GM23248 (cell line): ENCODE data around the gene HCST. TPM values are rescaled to one million over a fixed set of nuclear protein-coding genes. Genes with fewer than 3 reads are reported as not detected.
A peak's percentile ranks its signal among the peaks of the same experiment; 100 is the strongest.

Experiments
- DNase-seq: peaks from one replicate; pipeline ENCODE4 v3.0.0-alpha.2; 2015
- H2AFZ ChIP-seq: fragments of 200-600 bp; sonication (generic); 2 replicates; pipeline ENCODE4 v1.6.1; 2016; ENCODE audit warnings: antibody characterized with exemption
- H3F3A ChIP-seq: fragments of 200-600 bp; sonication (generic); 2 replicates; pipeline ENCODE4 v1.6.1; 2016; ENCODE audit warnings: mild to moderate bottlenecking, antibody characterized with exemption, mixed run types; ENCODE audit not compliant: insufficient read depth
- H3K27ac ChIP-seq: fragments of 200-600 bp; sonication (generic); 2 replicates; pipeline ENCODE4 v1.5.1; 2016; ENCODE audit warnings: mild to moderate bottlenecking
- H3K27me3 ChIP-seq: fragments of 200-600 bp; sonication (generic); replicated peaks from 2 replicates; pipeline ENCODE4 v1.6.1; 2016; ENCODE audit warnings: mild to moderate bottlenecking; ENCODE audit not compliant: insufficient read depth
- H3K36me3 ChIP-seq: fragments of 200-600 bp; sonication (generic); 2 replicates; pipeline ENCODE4 v1.6.1; 2016; ENCODE audit warnings: low read depth, mild to moderate bottlenecking
- H3K4me1 ChIP-seq: fragments of 200-600 bp; sonication (generic); 2 replicates; pipeline ENCODE4 v1.6.1; 2016; ENCODE audit warnings: mild to moderate bottlenecking; ENCODE audit not compliant: insufficient read depth
- H3K4me2 ChIP-seq: fragments of 200-600 bp; sonication (generic); one replicate; pipeline ENCODE4 v1.6.1; 2016; ENCODE audit warnings: mild to moderate bottlenecking; ENCODE audit not compliant: unreplicated experiment
- H3K4me3 ChIP-seq: fragments of 200-600 bp; sonication (generic); 2 replicates; pipeline ENCODE4 v1.5.1; 2016; ENCODE audit warnings: mild to moderate bottlenecking
- H3K79me2 ChIP-seq: fragments of 200-600 bp; sonication (generic); 2 replicates; pipeline ENCODE4 v1.6.1; 2016; ENCODE audit warnings: mild to moderate bottlenecking; ENCODE audit not compliant: insufficient read depth
- H3K9ac ChIP-seq: fragments of 200-600 bp; sonication (generic); 2 replicates; pipeline ENCODE4 v1.6.1; 2016; ENCODE audit warnings: mild to moderate bottlenecking
- H3K9me2 ChIP-seq: fragments of 200-600 bp; sonication (generic); 2 replicates; pipeline ENCODE4 v1.6.1; 2016; ENCODE audit warnings: mixed run types, mild to moderate bottlenecking, moderate library complexity; ENCODE audit not compliant: insufficient read depth
- H3K9me3 ChIP-seq: fragments of 200-600 bp; sonication (generic); one replicate; pipeline ENCODE4 v1.6.1; 2017; ENCODE audit warnings: low read depth
- H4K20me1 ChIP-seq: fragments of 200-600 bp; sonication (generic); 2 replicates; pipeline ENCODE4 v1.6.0; 2016; ENCODE audit not compliant: insufficient read depth
- EZH2 ChIP-seq: fragments of 200-600 bp; sonication (generic); IDR thresholded peaks from 2 replicates; pipeline ENCODE4 v1.6.1; 2018; ENCODE audit warnings: antibody characterized with exemption, mild to moderate bottlenecking; ENCODE audit not compliant: insufficient read depth, poor library complexity, severe bottlenecking
- EZH2phosphoT487 ChIP-seq: fragments of 200-600 bp; sonication (generic); IDR thresholded peaks from 2 replicates; pipeline ENCODE4 v1.6.1; 2018; ENCODE audit warnings: antibody characterized with exemption, moderate library complexity, mild to moderate bottlenecking, low read depth; ENCODE audit not compliant: insufficient read depth
- WGBS, 2 experiments: methylation state at CpG; one replicate each; pipeline ENCODE4 v1.1.6; 2015 to 2017; ENCODE audit warnings: low lambda C conversion rate in 2 of 2, low coverage in 1 of 2; ENCODE audit errors: missing lambda C conversion rate in 2 of 2; 5-methylcytosine and 5-hydroxymethylcytosine counted together
- in situ Hi-C: fragments of 300-500 bp; cut with MboI; formaldehyde crosslinking; loops from 2 replicates; pipeline ENCODE4 v1.15.0; 2020
- polyA plus RNA-seq: library from polyadenylated mRNA; unstranded; fragments of >200 nt; fragmentation: Nextera tagmentation; extraction: Ambion mirVana; gene quantifications from 2 replicates; pipeline ENCODE4 v1.2.1, GENCODE V29; 2016
- total RNA-seq: library from RNA; depleted of rRNA; stranded (reverse); fragments of >200 nt; shearing (Covaris generic); gene quantifications from 2 replicates; pipeline ENCODE4 v1.2.3, GENCODE V29; 2014

Gene HCST
- total and polyA plus RNA-seq, 2 experiments from 2014 or later = 11.3 TPM; not detected in 1

DNA sequence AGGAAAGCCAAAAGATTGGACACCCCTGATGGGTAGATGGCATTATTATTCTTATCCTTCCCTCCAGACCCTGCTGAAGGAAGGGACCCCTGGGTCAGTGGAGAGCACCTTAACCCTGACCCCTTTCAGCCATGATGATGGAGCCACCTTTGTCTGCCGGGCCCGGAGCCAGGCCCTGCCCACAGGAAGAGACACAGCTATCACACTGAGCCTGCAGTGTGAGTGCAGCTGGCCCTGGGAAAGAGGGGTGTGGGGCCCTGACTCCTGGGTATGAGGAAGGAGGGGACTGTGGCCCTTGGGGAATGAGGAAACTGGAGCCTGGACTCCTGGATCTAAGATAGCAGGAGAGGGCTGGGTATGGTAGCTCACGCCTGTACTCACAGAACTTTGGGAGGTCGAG, 42.9 kb upstream of the HCST start:
- no peaks in the 10 kb centered on the region for H3K9me3 ChIP-seq
- H3K27ac ChIP-seq = no peak overlapping the region
- H4K20me1 ChIP-seq = no peaks in the 10 kb centered on the region
- no peak for TF ChIP-seq EZH2phosphoT487
- TF ChIP-seq EZH2 = no peak
- no peaks in the 10 kb centered on the region for H3F3A ChIP-seq
- 30 to 42% methylated on average over 4 of the region's 4 CpGs for WGBS, 2 experiments
- in situ Hi-C loops = no loop called here
- H3K36me3 ChIP-seq = no peaks in the 10 kb centered on the region
- no peaks in the 10 kb centered on the region for H3K9me2 ChIP-seq
- H3K4me1 ChIP-seq = no peaks in the 10 kb centered on the region
- H2AFZ ChIP-seq = no peak overlapping the region
- H3K27me3 ChIP-seq = peaks cover 64% of the 10 kb centered on the region
- H3K9ac ChIP-seq = no peak overlapping the region
- no peak for DNase-seq
- H3K4me3 ChIP-seq = no peak overlapping the region
- H3K79me2 ChIP-seq = no peaks in the 10 kb centered on the region
- H3K4me2 ChIP-seq = no peak overlapping the region

DNA sequence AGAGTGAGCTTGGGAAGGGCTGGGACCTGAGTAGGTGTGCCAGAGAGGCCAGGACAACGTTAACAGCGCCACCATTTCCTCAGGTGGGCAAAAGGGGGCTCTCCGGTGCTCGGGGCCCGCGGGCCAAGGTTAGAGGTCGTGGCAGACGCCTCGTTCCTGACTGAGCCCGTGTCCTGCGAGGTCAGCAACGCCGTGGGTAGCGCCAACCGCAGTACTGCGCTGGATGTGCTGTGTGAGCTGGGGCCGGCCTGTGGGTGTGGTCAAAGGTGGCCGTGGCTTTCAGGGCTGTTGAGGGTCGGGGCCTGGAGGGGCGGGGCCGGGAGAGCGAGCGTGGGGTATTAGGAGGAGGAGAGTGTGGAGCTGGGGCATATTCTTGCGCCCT, 41.9 kb upstream of the HCST start:
- no peak for DNase-seq
- H3F3A ChIP-seq = no peaks in the 10 kb centered on the region
- 17% methylated on average over 18 to 24 of the region's 24 CpGs for WGBS, 2 experiments
- H3K9me3 ChIP-seq = no peaks in the 10 kb centered on the region
- in situ Hi-C loops = no loop called here
- H3K27ac ChIP-seq = no peak overlapping the region
- H3K9ac ChIP-seq = no peak overlapping the region
- H4K20me1 ChIP-seq = no peaks in the 10 kb centered on the region
- no peak overlapping the region for H3K4me2 ChIP-seq
- no peaks in the 10 kb centered on the region for H3K36me3 ChIP-seq
- H2AFZ ChIP-seq = no peak overlapping the region
- peaks cover 57% of the 10 kb centered on the region for H3K27me3 ChIP-seq
- no peaks in the 10 kb centered on the region for H3K79me2 ChIP-seq
- H3K9me2 ChIP-seq = no peaks in the 10 kb centered on the region
- no peaks in the 10 kb centered on the region for H3K4me1 ChIP-seq
- TF ChIP-seq EZH2 (no peak), EZH2phosphoT487 (no peak)
- no peak overlapping the region for H3K4me3 ChIP-seq

DNA sequence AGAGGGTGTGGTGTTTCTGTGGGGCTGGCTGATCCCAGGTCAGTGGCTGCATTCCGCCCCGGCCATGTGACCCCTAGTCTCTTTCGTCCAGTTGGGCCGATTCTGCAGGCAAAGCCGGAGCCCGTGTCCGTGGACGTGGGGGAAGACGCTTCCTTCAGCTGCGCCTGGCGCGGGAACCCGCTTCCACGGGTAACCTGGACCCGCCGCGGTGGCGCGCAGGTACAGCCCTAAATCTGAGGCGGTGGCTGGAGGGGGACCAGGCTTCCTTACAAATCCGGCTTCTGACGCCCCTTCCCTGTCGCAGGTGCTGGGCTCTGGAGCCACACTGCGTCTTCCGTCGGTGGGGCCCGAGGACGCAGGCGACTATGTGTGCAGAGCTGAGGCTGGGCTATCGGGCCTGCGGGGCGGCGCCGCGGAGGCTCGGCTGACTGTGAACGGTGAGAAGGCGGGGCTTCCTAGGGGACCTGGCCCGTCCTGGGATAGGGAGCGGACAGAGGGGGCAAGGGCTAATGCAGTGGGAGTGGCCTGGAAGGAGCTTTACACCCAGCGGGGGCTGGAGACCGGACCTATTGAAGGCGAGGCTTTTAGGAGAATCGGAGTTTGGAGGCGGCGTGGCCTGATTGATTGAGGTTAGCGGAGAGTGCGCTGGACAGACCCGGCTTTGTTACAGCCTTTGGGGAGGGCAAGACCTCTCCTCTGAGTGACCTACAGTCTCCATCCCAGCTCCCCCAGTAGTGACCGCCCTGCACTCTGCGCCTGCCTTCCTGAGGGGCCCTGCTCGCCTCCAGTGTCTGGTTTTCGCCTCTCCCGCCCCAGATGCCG, 41.3 kb upstream of the HCST start:
- Histone ChIP-seq H2AFZ (no peak overlapping the region), H3K4me1 (no peaks in the 10 kb centered on the region), H3K4me3 (no peak overlapping the region), H3K9me2 (no peaks in the 10 kb centered on the region), H3F3A (no peaks in the 10 kb centered on the region), H3K9ac (no peak overlapping the region), H3K36me3 (no peaks in the 10 kb centered on the region), H4K20me1 (no peaks in the 10 kb centered on the region), H3K79me2 (no peaks in the 10 kb centered on the region), H3K27me3 (peaks cover 52% of the 10 kb centered on the region), H3K4me2 (no peak overlapping the region), H3K9me3 (no peaks in the 10 kb centered on the region), H3K27ac (no peak overlapping the region)
- WGBS, 2 experiments = 14 to 18% methylated on average over 44 to 49 of the region's 55 CpGs
- DNase-seq = no peak
- TF ChIP-seq EZH2phosphoT487 (no peak), EZH2 (peak; percentile 35)
- in situ Hi-C loops = no loop called here

- Histone ChIP-seq H4K20me1 (no peaks in the 10 kb centered on the region), H3K4me1 (no peaks in the 10 kb centered on the region), H3K4me3 (no peak overlapping the region), H3K27me3 (peaks cover 46% of the 10 kb centered on the region), H3K9me3 (no peaks in the 10 kb centered on the region), H3K4me2 (no peak overlapping the region), H3K36me3 (no peaks in the 10 kb centered on the region), H3K79me2 (no peaks in the 10 kb centered on the region), H3K9me2 (no peaks in the 10 kb centered on the region), H2AFZ (no peak overlapping the region), H3K27ac (no peak overlapping the region), H3F3A (no peaks in the 10 kb centered on the region), H3K9ac (no peak overlapping the region)
- WGBS, 2 experiments = 17 to 20% methylated on average over 19 of the region's 19 CpGs
- no peak for TF ChIP-seq EZH2phosphoT487
- TF ChIP-seq EZH2 = no peak
- DNase-seq = no peak
- in situ Hi-C loops = no loop called here
These were observed 40.6 kb upstream of the HCST start for GRCh38 chr19:35861640-35862160.
